ENCODE measurements around the gene KCTD8.

The KCTD8 gene

GRCh38 chr4:44448521-44449461 lies at the start of gene KCTD8:
TSS of gene KCTD8 (minus strand) at chr4:44448809.
- DNase-seq: peak; percentile 84

- no peak for DNase-seq
Measured at GRCh38 chr4:44494810-44495701, 46.4 kb upstream of the KCTD8 start.

DNA sequence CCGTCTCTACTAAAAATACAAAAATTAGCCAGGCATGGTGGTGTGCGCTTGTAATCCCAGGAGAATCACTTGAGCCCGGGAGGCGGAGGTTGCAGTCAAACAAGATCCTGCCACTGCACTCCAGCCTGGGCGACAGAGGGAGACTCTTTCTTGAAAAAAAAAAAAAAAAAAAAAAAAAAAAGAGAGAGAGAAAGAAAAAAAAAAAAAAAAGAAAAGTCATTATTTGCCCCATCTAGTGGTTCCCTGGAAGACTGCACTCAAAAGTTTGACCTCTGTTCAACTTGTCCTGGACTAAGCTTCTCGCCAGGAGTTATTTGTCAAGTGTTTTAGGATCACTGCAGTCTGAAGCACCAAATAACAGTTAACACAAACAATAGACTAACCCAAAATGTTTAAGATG lies 45.3 kb upstream of the KCTD8 start:
- no peak for DNase-seq

DNA sequence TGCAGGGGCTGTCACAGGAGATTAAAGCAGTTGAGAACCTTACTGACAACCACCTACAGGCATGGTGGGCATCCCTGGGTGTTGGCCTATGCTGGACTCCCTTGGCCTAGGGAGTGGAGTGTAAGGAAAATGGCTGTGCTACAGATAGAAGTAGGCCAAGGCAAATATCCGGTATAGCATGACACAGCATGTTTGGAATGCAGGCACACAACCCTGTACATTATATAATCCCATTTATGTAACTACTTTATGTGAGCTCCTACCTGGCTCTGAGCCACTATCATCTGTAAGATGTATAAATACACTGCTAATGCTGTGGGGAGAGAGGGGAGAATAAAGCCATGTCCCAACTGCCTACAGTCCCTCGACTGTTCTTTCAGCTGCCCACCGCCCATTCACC lies 38.7 kb upstream of the KCTD8 start:
- no peak for DNase-seq

DNA sequence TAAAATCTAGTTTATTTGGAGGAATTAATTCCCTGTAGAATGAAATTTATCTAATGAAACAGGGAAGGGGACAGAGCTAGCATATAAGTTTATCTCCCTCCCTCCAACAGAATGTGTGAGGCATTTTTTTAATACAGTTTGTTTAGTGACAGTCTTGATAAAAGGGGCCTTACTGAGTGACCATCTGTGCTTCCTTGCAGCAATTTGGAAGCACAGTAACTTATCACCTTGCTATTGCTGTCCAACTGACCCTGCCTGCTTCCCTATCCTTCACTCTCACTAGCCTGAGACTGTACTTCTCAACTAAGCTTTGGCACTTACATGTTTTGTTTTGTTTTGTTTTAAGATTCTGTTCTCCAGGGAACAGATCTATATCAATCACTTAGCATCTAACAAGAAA lies 31.1 kb upstream of the KCTD8 start:
- DNase-seq: no peak

- no peak for DNase-seq
Measured at GRCh38 chr4:44462259-44462658, 13.7 kb upstream of the KCTD8 start.

- DNase-seq: peak; percentile 12
Measured at GRCh38 chr4:44447563-44448504, 775 bp downstream of the KCTD8 start.

GRCh38 chr4:44446801-44447562 lies 1.6 kb downstream of the KCTD8 start:
- DNase-seq: no peak

- no peak for DNase-seq
Measured at GRCh38 chr4:44446191-44446590, 2.4 kb downstream of the KCTD8 start.

- DNase-seq: no peak
Measured at GRCh38 chr4:44438687-44439086, 9.9 kb downstream of the KCTD8 start.

- DNase-seq: no peak
Measured at GRCh38 chr4:44434247-44434646, 14.4 kb downstream of the KCTD8 start.

GRCh38 chr4:44425614-44426208 lies 22.9 kb downstream of the KCTD8 start:
- DNase-seq: no peak

DNA sequence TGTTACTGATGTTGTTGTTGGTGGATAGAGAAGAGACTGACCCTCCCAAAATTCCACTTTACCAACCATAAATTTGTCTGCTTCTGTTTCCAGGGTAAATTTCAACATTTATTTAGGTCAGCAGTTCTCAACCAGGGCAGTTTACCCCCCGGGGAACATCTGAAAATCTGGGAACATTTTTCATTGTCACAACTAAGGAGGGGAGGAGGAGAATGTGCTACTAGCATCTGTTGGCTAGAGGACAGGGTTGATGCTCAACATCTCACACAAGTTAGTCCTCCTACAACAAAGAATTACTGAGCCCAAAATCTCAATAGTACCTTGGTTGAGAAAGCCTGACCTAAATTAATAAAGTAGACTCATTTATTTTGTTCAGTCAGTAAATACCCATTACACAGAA lies 25.7 kb downstream of the KCTD8 start:
- no peak for DNase-seq

DNA sequence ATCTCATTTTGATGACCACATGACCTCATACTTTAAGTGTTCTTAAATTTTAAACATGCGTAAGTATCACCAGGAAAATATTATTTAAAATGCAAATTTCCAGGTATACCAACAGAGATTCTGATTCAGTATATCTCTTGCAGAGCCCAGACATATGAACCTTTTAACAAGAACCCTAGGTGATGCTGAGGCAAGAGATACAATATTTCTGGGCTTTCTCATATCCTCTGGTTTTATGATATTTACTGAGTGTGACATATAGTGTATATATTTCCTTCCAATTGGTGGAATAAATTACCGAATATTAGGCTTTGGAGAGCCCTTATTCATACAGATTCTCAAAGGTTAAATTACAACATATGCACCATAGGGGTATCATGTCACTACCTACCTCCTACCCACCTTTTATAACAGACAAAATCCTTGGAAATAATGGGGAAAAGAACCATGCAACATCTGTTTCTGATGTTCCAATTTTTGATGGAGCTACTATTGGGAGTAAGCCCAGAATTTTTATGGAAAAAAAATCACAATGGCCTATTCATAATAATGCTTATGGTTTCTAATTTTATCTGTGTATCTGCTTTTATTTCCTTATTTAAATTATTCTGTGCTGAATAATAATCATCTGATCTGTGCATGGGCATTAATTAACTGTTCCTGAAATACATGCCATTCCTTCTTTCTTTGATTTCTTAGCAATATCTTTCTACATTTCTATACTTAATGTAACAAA lies 27.1 kb downstream of the KCTD8 start:
- DNase-seq: no peak

GRCh38 chr4:44415251-44415650 lies 33.4 kb downstream of the KCTD8 start:
- DNase-seq: no peak

DNA sequence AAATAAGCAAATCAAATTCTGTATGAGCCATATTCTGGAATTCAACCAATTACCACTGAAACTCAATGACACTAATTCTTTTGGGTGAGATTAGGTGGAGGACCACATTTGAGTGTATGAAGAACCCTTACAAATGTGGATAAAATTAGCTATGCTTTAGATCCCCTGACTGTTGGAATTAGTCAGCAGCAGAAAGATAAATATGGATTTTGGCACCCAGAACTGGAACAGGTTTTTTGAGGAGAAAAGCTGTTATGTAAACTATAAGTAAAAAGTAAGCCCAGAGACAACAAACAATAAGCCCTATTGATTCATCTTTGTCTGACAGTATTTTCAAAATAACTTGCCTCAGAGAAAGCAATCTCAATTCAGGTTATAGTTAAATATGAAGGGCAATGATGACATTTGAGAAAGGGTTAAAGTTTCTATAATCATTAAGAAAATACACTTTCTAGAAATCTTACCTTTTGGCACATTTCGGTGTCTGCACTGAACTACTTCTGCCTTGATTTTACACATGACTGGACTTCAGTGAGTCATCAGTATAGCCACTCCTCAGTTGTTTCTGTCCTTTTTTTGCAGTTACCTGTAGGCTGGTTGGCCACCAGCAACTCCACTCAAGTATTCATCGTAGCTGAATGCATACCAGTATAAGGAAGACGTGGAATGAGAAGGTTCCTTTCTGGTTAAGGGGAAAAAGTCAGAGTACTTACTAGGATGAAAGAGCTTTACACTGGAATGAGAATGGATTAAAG lies 80.0 kb downstream of the KCTD8 start:
- no peak for DNase-seq

DNA sequence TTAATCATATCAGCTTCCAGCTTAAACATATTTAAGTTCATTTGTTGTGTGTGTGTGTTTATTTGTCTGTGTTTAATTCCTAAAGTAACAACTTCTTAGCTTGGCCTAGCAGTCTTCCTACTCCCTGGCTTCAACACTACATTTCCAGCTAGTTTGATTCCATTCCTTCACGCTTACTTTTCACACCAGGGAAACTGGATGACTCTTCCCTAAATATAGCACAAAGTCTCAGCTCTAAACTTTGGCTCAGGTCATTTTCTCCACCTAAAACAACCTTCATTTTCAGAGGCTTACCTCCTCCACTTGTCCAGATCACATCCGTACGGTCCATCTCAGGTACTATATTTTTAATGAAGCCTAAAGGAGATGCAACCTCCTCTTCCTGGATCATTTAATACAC lies 94.4 kb downstream of the KCTD8 start:
- DNase-seq: no peak

- DNase-seq: no peak
Measured at GRCh38 chr4:44351069-44351468, 97.5 kb downstream of the KCTD8 start.

GRCh38 chr4:44342800-44343199 lies 105.8 kb downstream of the KCTD8 start:
- no peak for DNase-seq

DNA sequence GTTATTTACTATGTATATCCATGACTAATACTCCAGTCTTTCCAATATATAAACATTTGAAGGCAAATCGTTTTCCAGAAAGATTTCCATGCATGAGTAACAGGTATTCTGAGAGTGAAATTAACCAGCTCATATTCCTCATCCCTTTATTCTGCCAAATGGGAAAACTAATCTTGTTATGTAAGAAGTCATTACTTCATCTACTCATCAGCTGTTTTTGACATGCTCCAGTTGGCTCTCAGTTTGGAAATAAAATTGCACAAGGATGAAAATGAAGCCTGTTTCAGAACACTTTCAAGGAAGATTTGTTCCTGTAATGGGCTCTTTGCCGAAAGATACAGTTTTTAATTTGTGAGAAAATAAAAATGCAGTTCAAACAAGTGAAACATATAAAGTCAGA lies 121.9 kb downstream of the KCTD8 start:
- no peak for DNase-seq
